K562 (cell line): ENCODE measurements around the gene PNCK. TPM values are rescaled to one million over a fixed set of nuclear protein-coding genes. Genes with fewer than 3 reads are reported as not detected.

Experiments used
- ATAC-seq: fragments of 200-7000 bp; cut with Tn5 transposase; 3 replicates; pipeline ENCODE4 v1.9.1; 2020; ENCODE audit warnings: moderate library complexity
- BruUV-seq: library from RNA; stranded (reverse); fragments of 400-500 nt; replicated peaks from 2 replicates; lab custom pipeline; 2021; lab: Mats Ljungman, UMichigan
- CTCF ChIA-PET: fragments of 300-600 bp; formaldehyde crosslinking; extraction: SDS; loops from one replicate; lab custom pipeline; 2021; ENCODE audit warnings: low intra/inter-chr PET ratio; lab: Yijun Ruan, JAX
- POLR2A ChIA-PET: fragments of 300-600, 350-650 bp; sonication (Branson Sonifier 250); formaldehyde crosslinking; extraction: SDS; loops from one replicate; lab custom pipeline; 2021; ENCODE audit warnings: antibody characterized with exemption, inconsistent platforms; lab: Yijun Ruan, JAX
- DNase-seq, 4 experiments: peaks; one replicate each; pipeline versions ENCODE4 v3.0.0 to v3.0.0-alpha.2; 2011 to 2018; ENCODE audit warnings: low spot score in 3 of 4, mixed read lengths in 3 of 4; ENCODE audit errors: extremely low read depth in 1 of 4
- FAIRE-seq: peaks from 2 replicates; lab custom pipeline; 2011; peaks lifted over from hg19 to GRCh38; lab: Jason Lieb, UNC
- H2AFZ ChIP-seq: 2 replicates; pipeline ENCODE4 v1.6.0; 2011; ENCODE audit warnings: low read depth, low read length, control low read depth, inconsistent platforms
- H3K27ac ChIP-seq: fragments of 200-600 bp; 3 replicates; pipeline ENCODE4 v1.8.0; 2011; ENCODE audit warnings: low read depth, mild to moderate bottlenecking, control low read depth, inconsistent platforms, low read length, moderate library complexity, mixed read lengths; ENCODE audit errors: extremely low read depth
- H3K27me3 ChIP-seq, 2 experiments: fragments of 300-600 bp in 1 of 2; 2 replicates in 1 of 2; 3 replicates in 1 of 2; pipeline versions ENCODE4 v1.6.0 to v1.8.0; 2011; ENCODE audit warnings: inconsistent platforms in 2 of 2, low read length in 2 of 2, mild to moderate bottlenecking in 1 of 2, mixed read lengths in 1 of 2, moderate library complexity in 1 of 2; ENCODE audit not compliant: control insufficient read depth in 2 of 2, insufficient read depth in 2 of 2
- H3K36me3 ChIP-seq: fragments of 300-600 bp; 3 replicates; pipeline ENCODE4 v1.8.0; 2011; ENCODE audit warnings: mild to moderate bottlenecking, low read length, inconsistent platforms; ENCODE audit not compliant: control insufficient read depth, insufficient read depth
- H3K4me1 ChIP-seq, 2 experiments: fragments of 200-600 bp in 1 of 2; replicated peaks in 1 of 2; 2 replicates in 1 of 2; 3 replicates in 1 of 2; pipeline versions ENCODE4 v1.5.1 to v1.8.0; 2011; ENCODE audit warnings: inconsistent platforms in 2 of 2, low read length in 2 of 2, mild to moderate bottlenecking in 1 of 2, mixed read lengths in 1 of 2, moderate library complexity in 1 of 2; ENCODE audit not compliant: control insufficient read depth in 2 of 2, insufficient read depth in 2 of 2
- H3K4me2 ChIP-seq: 2 replicates; pipeline ENCODE4 v1.6.1; 2011; ENCODE audit warnings: low read length, control low read depth, inconsistent platforms, mixed read lengths; ENCODE audit not compliant: insufficient read depth
- H3K4me3 ChIP-seq: fragments of 200-600 bp; sonication (generic), shearing (Covaris generic); 2 replicates; pipeline ENCODE4 v1.5.1; 2016; ENCODE audit warnings: control low read depth, inconsistent platforms
- H3K79me2 ChIP-seq: fragments of 200-600 bp; 3 replicates; pipeline ENCODE4 v1.8.0; 2011; ENCODE audit warnings: low read length, inconsistent platforms; ENCODE audit not compliant: control insufficient read depth, insufficient read depth
- H3K9ac ChIP-seq, 2 experiments: 2 replicates each; pipeline versions ENCODE4 v1.6.0 to v1.6.1; 2011; ENCODE audit warnings: low read depth in 2 of 2, low read length in 2 of 2, control low read depth in 1 of 2, inconsistent platforms in 1 of 2, mild to moderate bottlenecking in 1 of 2, mixed read lengths in 1 of 2; ENCODE audit not compliant: insufficient read depth in 1 of 2
- H3K9me1 ChIP-seq: one replicate; pipeline ENCODE4 v1.6.0; 2011; ENCODE audit warnings: inconsistent platforms, mild to moderate bottlenecking, low read length, moderate library complexity; ENCODE audit not compliant: control insufficient read depth, insufficient read depth
- H3K9me3 ChIP-seq: replicated peaks from 2 replicates; pipeline ENCODE4 v1.5.1; 2011; ENCODE audit warnings: low read depth, low read length, inconsistent platforms; ENCODE audit not compliant: control insufficient read depth, insufficient read depth
- H4K20me1 ChIP-seq: replicated peaks from 2 replicates; pipeline ENCODE4 v1.6.1; 2011; ENCODE audit warnings: low read length, inconsistent platforms, mixed read lengths; ENCODE audit not compliant: control insufficient read depth, insufficient read depth
- CCNT2 ChIP-seq: IDR thresholded peaks from 2 replicates; pipeline ENCODE4 v1.6.1; 2011; ENCODE audit warnings: borderline replicate concordance, low read depth, mild to moderate bottlenecking, moderate library complexity, mixed read lengths, low read length; ENCODE audit not compliant: insufficient read length; ENCODE audit errors: extremely low read depth
- NCOA6 ChIP-seq: fragments of 450-650 bp; IDR thresholded peaks from 2 replicates; pipeline ENCODE4 v1.6.1; 2017; ENCODE audit warnings: mild to moderate bottlenecking
- PTBP1 ChIP-seq: fragments of 200-400 bp; formaldehyde crosslinking; IDR thresholded peaks from 2 replicates; pipeline ENCODE4 v1.6.1; 2017; ENCODE audit warnings: low read depth, low read length
- RB1 ChIP-seq: fragments of 450-650 bp; IDR thresholded peaks from 2 replicates; pipeline ENCODE4 v1.6.1; 2017; ENCODE audit warnings: low read depth, mild to moderate bottlenecking
- ZNF274 ChIP-seq: IDR thresholded peaks from 2 replicates; pipeline ENCODE4 v1.6.1; 2011; ENCODE audit warnings: low read depth, mild to moderate bottlenecking, low read length, moderate library complexity, borderline replicate concordance
- WGBS: fragments of 100-300 bp; shearing (Covaris generic); methylation state at CpG from one replicate; pipeline ENCODE4 v1.1.6; 2016; ENCODE audit warnings: low coverage, mixed read lengths; ENCODE audit not compliant: insufficient coverage; ENCODE audit errors: missing lambda C conversion rate; 5-methylcytosine and 5-hydroxymethylcytosine counted together
- in situ Hi-C: fragments of 300-500 bp; cut with MboI; formaldehyde crosslinking; loops from 4 replicates; pipeline ENCODE4 v1.15.0; 2018; ENCODE audit warnings: inconsistent platforms, mixed read lengths
- intact Hi-C: fragments of 100-400 bp; cut with micrococcal nuclease; formaldehyde crosslinking; loops from 2 replicates; pipeline ENCODE4 v1.14.2; 2022
- polyA plus RNA-seq, 8 experiments: library from polyadenylated mRNA; depleted of rRNA in 4 of 8; stranded (reverse) in 5 of 8; unstranded in 3 of 8; fragments of >200 nt; fragmentation: Nextera tagmentation in 2 of 8; fragmentation: Illumina TruSeq in 1 of 8; extraction: Ambion mirVana in 2 of 8; extraction: Trizol in 1 of 8; gene quantifications; 2 replicates each; pipeline versions ENCODE4 v1.2.1 to v1.2.3, GENCODE V29; 2011 to 2014; ENCODE audit warnings: inconsistent platforms in 1 of 8, missing spikeins in 1 of 8
- total RNA-seq, 7 experiments: library from RNA; depleted of rRNA in 6 of 7; stranded (reverse); fragments of >200 nt in 6 of 7; fragmentation: Illumina TruSeq in 2 of 7; extraction: Trizol in 2 of 7; gene quantifications; 2 replicates each; pipeline versions ENCODE4 v1.2.1 to v1.2.3, GENCODE V29; 2011 to 2021; ENCODE audit warnings: low replicate concordance in 1 of 7
- TF ChIP-seq, protein P1 (sequence below): sonication (generic); formaldehyde crosslinking; IDR thresholded peaks from 2 replicates; pipeline ENCODE4 v1.5.0; 2020; ENCODE audit warnings: missing genetic modification reagents
- TF ChIP-seq, protein P2 (sequence below): fragments of 250-450 bp; sonication (Bioruptor Pico); IDR thresholded peaks from 2 replicates; pipeline ENCODE4 v1.5.0; 2021; ENCODE audit warnings: mild to moderate bottlenecking, borderline replicate concordance
- TF ChIP-seq, protein P3 (sequence below): fragments of 450-650 bp; IDR thresholded peaks from 2 replicates; pipeline ENCODE4 v1.7.1; 2018; ENCODE audit warnings: mild to moderate bottlenecking, low read depth; ENCODE audit not compliant: partially characterized antibody
- TF ChIP-seq, protein P4 (sequence below): fragments of 150-350 bp; conservative IDR thresholded peaks from 2 replicates; pipeline ENCODE4 v1.6.1; 2014; ENCODE audit warnings: low read length

The PNCK gene
- total and polyA plus RNA-seq, 9 of the 15 experiments (the other 6 are each of a cell fraction or from before 2014, with no cell fraction given), result 0.13 to 7.5 (median 1.2) TPM; not detected in 1

DNA sequence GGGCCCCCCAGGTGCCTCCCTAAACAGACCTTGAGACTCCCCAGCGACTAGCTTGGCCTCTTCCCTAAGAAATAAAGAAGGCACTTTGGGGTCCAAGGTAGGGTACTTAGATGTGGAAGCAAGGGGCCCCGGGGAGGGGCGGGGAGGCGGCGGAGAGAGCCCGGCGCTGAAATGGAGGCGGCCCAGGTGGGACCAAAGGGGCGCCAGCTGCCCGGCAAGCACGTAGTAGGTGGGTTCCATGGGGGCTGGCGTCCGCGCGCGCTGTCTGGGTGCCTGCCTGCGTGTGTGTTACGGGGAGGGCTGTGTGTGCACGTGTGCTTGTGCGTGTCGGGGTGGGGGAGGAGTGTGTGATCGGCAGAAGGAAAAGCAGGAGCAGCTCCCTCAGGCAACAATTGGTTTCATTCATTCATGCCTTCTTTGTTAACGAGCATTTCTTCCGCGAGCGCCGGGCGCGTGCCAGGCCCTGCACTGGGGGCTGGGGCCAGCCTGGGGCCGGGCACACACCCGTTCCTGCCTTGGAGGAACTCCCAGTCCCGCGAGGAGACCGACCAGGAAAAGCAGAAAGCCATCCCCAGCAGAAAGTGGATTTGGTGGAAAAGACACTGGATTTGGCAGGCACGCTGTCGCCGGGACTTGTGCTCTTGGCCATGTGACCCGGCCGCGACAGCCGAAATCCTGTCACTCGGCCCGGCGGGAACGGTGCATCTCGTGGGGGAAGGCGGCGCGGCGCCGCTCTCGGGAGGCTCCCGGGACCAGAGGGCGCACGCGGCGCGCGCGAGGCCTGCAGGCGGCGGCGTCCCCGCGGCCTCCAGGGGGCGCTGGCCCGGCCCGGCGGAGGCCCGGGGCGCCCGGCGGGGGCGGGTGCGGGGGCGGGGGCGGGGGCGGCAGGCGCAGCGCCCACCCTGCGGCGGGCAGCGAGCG, 29.9 kb downstream of the PNCK start:
- DNase-seq (peak; percentile 61 to 78 (median 74)), ATAC-seq (peak; percentile 46; the same call in 2 of the 3 replicates), FAIRE-seq (no peak)
- Histone ChIP-seq H3K27ac (no peak overlapping the region), H2AFZ (peak overlapping the region; percentile 94), H3K9me3 (no peaks in the 10 kb centered on the region), H3K9me1 (no peaks in the 10 kb centered on the region), H3K36me3 (no peaks in the 10 kb centered on the region), H3K4me3 (peak overlapping the region; percentile 19), H3K79me2 (no peaks in the 10 kb centered on the region), H3K4me2 (peak overlapping the region; percentile 60), H3K9ac (peak overlapping the region; percentile 30 to 74; a peak in 3 of 4 replicates), H3K4me1 (peaks cover 7 to 74% of the 10 kb centered on the region in 2 experiments; a peak in 3 of 5 replicates), H4K20me1 (no peaks in the 10 kb centered on the region), H3K27me3 (peaks cover 0 to 6% of the 10 kb centered on the region in 2 experiments; a peak in 1 of 5 replicates)
- 13% methylated on average over 27 of the region's 84 CpGs for WGBS
- intact Hi-C loops (no loop called here), in situ Hi-C loops (no loop called here)
- ChIA-PET CTCF (interaction anchor here (0.5 to 1.2 kb wide), 2 partner anchors 23 to 311 kb away, joined by 3 to 5 read pairs; no protein-coding TSS in a partner anchor), POLR2A (interaction anchor here (0.6 to 0.7 kb wide), 2 partner anchors 49 to 58 kb away, joined by 3 read pairs; no protein-coding TSS in a partner anchor)
- no TSS peak for BruUV-seq
- TF ChIP-seq, protein P1, sequence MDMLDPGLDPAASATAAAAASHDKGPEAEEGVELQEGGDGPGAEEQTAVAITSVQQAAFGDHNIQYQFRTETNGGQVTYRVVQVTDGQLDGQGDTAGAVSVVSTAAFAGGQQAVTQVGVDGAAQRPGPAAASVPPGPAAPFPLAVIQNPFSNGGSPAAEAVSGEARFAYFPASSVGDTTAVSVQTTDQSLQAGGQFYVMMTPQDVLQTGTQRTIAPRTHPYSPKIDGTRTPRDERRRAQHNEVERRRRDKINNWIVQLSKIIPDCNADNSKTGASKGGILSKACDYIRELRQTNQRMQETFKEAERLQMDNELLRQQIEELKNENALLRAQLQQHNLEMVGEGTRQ, result peak; percentile 4; the same call in 1 of the 2 replicates
- TF ChIP-seq NCOA6 (no peak), PTBP1 (no peak), CCNT2 (peak; percentile 31), RB1 (peak; percentile 38; the same call in 1 of the 2 replicates), ZNF274 (no peak)
- TF ChIP-seq, protein P2, sequence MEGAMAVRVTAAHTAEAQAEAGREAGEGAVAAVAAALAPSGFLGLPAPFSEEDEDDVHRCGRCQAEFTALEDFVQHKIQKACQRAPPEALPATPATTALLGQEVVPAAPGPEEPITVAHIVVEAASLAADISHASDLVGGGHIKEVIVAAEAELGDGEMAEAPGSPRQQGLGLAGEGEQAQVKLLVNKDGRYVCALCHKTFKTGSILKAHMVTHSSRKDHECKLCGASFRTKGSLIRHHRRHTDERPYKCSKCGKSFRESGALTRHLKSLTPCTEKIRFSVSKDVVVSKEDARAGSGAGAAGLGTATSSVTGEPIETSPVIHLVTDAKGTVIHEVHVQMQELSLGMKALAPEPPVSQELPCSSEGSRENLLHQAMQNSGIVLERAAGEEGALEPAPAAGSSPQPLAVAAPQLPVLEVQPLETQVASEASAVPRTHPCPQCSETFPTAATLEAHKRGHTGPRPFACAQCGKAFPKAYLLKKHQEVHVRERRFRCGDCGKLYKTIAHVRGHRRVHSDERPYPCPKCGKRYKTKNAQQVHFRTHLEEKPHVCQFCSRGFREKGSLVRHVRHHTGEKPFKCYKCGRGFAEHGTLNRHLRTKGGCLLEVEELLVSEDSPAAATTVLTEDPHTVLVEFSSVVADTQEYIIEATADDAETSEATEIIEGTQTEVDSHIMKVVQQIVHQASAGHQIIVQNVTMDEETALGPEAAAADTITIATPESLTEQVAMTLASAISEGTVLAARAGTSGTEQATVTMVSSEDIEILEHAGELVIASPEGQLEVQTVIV (CRISPR knock-in tag), result no peak
- TF ChIP-seq, protein P3, sequence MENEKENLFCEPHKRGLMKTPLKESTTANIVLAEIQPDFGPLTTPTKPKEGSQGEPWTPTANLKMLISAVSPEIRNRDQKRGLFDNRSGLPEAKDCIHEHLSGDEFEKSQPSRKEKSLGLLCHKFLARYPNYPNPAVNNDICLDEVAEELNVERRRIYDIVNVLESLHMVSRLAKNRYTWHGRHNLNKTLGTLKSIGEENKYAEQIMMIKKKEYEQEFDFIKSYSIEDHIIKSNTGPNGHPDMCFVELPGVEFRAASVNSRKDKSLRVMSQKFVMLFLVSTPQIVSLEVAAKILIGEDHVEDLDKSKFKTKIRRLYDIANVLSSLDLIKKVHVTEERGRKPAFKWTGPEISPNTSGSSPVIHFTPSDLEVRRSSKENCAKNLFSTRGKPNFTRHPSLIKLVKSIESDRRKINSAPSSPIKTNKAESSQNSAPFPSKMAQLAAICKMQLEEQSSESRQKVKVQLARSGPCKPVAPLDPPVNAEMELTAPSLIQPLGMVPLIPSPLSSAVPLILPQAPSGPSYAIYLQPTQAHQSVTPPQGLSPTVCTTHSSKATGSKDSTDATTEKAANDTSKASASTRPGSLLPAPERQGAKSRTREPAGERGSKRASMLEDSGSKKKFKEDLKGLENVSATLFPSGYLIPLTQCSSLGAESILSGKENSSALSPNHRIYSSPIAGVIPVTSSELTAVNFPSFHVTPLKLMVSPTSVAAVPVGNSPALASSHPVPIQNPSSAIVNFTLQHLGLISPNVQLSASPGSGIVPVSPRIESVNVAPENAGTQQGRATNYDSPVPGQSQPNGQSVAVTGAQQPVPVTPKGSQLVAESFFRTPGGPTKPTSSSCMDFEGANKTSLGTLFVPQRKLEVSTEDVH, result no peak
- TF ChIP-seq, protein P4, sequence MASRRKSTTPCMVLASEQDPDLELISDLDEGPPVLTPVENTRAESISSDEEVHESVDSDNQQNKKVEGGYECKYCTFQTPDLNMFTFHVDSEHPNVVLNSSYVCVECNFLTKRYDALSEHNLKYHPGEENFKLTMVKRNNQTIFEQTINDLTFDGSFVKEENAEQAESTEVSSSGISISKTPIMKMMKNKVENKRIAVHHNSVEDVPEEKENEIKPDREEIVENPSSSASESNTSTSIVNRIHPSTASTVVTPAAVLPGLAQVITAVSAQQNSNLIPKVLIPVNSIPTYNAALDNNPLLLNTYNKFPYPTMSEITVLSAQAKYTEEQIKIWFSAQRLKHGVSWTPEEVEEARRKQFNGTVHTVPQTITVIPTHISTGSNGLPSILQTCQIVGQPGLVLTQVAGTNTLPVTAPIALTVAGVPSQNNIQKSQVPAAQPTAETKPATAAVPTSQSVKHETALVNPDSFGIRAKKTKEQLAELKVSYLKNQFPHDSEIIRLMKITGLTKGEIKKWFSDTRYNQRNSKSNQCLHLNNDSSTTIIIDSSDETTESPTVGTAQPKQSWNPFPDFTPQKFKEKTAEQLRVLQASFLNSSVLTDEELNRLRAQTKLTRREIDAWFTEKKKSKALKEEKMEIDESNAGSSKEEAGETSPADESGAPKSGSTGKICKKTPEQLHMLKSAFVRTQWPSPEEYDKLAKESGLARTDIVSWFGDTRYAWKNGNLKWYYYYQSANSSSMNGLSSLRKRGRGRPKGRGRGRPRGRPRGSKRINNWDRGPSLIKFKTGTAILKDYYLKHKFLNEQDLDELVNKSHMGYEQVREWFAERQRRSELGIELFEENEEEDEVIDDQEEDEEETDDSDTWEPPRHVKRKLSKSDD, result no peak
